Psoas muscle (tissue), 8 donors: ENCODE measurements around the gene SPNS2. TPM values are rescaled to one million over a fixed set of nuclear protein-coding genes. Genes with fewer than 3 reads are reported as not detected.

Experiments
- ATAC-seq, 4 donors: fragments of 200-7000 bp; cut with Tn5 transposase; one replicate each; pipeline ENCODE4 v1.9.1; 2020; ENCODE audit warnings: moderate library complexity in 3 of 4, mild to moderate bottlenecking in 2 of 4
- DNase-seq, 2 donors: peaks; one replicate each; pipeline ENCODE4 v3.0.0-alpha.2; 2020
- H3K27ac ChIP-seq: fragments of 200-600 bp; one replicate; pipeline ENCODE4 v1.8.0; 2022
- H3K27me3 ChIP-seq, 3 donors: fragments of 200-600 bp in 1 of 3; one replicate each; pipeline versions ENCODE4 v1.6.1 to v1.8.0; 2013 to 2022; ENCODE audit warnings: low read length in 2 of 3, mild to moderate bottlenecking in 2 of 3, moderate library complexity in 1 of 3; ENCODE audit not compliant: insufficient read depth in 3 of 3
- H3K36me3 ChIP-seq, 2 donors: fragments of 200-600 bp in 1 of 2; one replicate each; pipeline versions ENCODE4 v1.6.1 to v1.8.0; 2013 to 2022; ENCODE audit warnings: low read depth in 1 of 2, mild to moderate bottlenecking in 1 of 2, moderate library complexity in 1 of 2; ENCODE audit not compliant: insufficient read depth in 1 of 2
- H3K4me1 ChIP-seq: fragments of 200-600 bp; one replicate; pipeline ENCODE4 v1.8.0; 2022
- H3K4me3 ChIP-seq: fragments of 200-600 bp; one replicate; pipeline ENCODE4 v1.8.0; 2022; ENCODE audit warnings: mild to moderate bottlenecking
- H3K9me3 ChIP-seq: fragments of 200-600 bp; one replicate; pipeline ENCODE4 v1.8.0; 2022
- WGBS, 3 donors: extraction: QIAGEN DNeasy Blood & Tissue Kit; methylation state at CpG; one replicate each; pipeline versions ENCODE4 v1.1.6 to v1.1.7; 2013; 5-methylcytosine and 5-hydroxymethylcytosine counted together
- intact Hi-C, 2 donors: fragments of 100-400 bp; cut with DNase I; formaldehyde crosslinking; loops; one replicate each; pipeline versions ENCODE4 v1.11.0 to v1.14.2; 2022
- polyA plus RNA-seq, 3 donors: library from polyadenylated mRNA; stranded (reverse); fragments of 200-250 nt; gene quantifications; one replicate each; pipeline ENCODE4 v1.2.3, GENCODE V29; 2013
- total RNA-seq, 4 donors: library from RNA; stranded (reverse); fragmentation: NEBNext Ultra II Directional in 2 of 4; extraction: Animal tissue kit (Norgen Biotek cat#: 25700) in 2 of 4; gene quantifications; one replicate each; pipeline versions ENCODE4 v1.2.1 to v1.2.4, GENCODE V29; 2021 to 2023
- TF ChIP-seq, protein P1 (sequence below): fragments of 200-600 bp; IDR thresholded peaks from one replicate; pipeline ENCODE4 v1.8.0; 2022; ENCODE audit warnings: antibody characterized with exemption
- donor health status: healthy with polysubstance abuse.
- donor health status: DM: no; HTN: no; CAD: no; lungs with moderate emphysema.
- donor health status: Bipolar disorder and iron deficiency.
- donor health status: healthy.
- donor health status: DM: yes; HTN: yes; CAD: no.
- donor health status: DM: no; HTN: no; CAD: no.
- donor health status: DM: no; HTN: no; CAD: no.
- donor health status: DM: yes; HTN: yes; CAD: no.

Gene SPNS2
- total and polyA plus RNA-seq, 7 donors = 3.5 to 10.6 (median 6.4) TPM

DNA sequence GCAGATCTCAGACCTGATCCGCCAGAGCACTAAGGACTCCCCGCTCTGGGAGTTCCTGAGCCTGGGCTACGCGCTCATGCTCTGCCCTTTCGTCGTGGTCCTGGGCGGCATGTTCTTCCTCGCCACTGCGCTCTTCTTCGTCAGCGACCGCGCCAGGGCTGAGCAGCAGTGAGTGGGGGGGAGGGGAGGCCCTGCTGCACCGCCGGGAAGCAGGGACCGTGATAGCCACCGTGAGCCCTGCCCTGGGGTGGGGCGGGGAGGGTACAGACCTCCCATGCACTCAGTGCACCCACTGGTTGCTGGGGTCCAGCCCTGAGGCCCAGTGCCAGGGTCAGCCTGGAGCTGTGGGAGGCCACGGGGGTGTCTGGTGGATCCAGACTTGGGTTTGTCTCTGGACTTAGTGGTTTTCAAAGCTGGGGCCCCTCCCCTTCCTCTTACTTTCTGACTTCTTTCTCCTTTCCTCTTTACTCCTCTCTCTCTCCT, 37.6 kb downstream of the SPNS2 start:
- Histone ChIP-seq H3K27me3 (no peaks in the 10 kb centered on the region), H3K9me3 (no peaks in the 10 kb centered on the region), H3K27ac (peak overlapping the region; percentile 58), H3K36me3 (peaks cover 0 to 36% of the 10 kb centered on the region in 2 donors), H3K4me1 (peaks cover 17% of the 10 kb centered on the region), H3K4me3 (peak overlapping the region; percentile 7)
- 18 to 35% (median 22%) methylated on average over 16 to 19 of the region's 19 CpGs for WGBS, 3 donors
- ATAC-seq = peak; percentile 21 to 34 (median 28)
- DNase-seq = peak; percentile 31 to 56
- intact Hi-C loops = no loop called here
- TF ChIP-seq, protein P1, sequence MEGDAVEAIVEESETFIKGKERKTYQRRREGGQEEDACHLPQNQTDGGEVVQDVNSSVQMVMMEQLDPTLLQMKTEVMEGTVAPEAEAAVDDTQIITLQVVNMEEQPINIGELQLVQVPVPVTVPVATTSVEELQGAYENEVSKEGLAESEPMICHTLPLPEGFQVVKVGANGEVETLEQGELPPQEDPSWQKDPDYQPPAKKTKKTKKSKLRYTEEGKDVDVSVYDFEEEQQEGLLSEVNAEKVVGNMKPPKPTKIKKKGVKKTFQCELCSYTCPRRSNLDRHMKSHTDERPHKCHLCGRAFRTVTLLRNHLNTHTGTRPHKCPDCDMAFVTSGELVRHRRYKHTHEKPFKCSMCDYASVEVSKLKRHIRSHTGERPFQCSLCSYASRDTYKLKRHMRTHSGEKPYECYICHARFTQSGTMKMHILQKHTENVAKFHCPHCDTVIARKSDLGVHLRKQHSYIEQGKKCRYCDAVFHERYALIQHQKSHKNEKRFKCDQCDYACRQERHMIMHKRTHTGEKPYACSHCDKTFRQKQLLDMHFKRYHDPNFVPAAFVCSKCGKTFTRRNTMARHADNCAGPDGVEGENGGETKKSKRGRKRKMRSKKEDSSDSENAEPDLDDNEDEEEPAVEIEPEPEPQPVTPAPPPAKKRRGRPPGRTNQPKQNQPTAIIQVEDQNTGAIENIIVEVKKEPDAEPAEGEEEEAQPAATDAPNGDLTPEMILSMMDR = no peak

DNA sequence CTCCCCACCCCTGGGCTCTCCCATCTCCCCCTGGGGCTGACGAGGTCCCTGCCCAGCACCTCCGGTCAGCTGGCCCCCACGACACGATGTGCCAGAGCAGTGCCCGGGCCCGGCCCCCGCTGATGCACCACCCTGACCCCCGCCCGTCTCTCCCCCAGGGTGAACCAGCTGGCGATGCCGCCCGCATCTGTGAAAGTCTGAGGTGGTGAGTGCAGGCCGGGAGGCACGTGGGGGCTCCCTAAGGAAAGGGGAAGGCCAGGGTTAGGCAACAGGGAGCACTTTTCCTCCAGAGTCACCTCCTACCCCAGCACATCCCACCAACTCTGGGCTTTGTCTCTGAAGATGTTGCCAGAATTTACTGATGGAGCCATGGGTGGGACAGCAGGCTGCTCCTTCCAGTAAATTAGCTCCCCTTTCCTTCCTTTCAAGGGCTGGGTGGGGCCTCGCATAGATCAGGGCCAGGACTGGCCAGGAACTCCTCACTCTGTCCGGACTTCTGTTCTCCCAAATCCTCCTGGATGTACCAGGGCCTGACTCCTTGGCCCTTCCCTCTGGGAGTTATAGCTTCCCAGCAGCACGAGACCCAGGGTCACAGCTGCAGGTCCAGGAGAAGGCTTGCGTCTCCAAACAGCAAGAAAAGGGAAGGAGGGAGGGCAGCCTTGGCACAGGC, 38.2 kb downstream of the SPNS2 start:
- no peaks in the 10 kb centered on the region for H3K9me3 ChIP-seq
- peaks cover 1 to 42% of the 10 kb centered on the region in 2 donors for H3K36me3 ChIP-seq
- DNase-seq (peak; percentile 63 to 70), ATAC-seq (peak in 3 of 4 donors; percentile 2 to 13 (median 11))
- peaks cover 19% of the 10 kb centered on the region for H3K4me1 ChIP-seq
- WGBS, 3 donors = 24 to 33% (median 32%) methylated on average over 18 of the region's 18 CpGs
- intact Hi-C loops = no loop called here
- H3K27me3 ChIP-seq = no peaks in the 10 kb centered on the region
- TF ChIP-seq, protein P1 = no peak
- peak overlapping the region; percentile 7 for H3K4me3 ChIP-seq
- H3K27ac ChIP-seq = peak overlapping the region; percentile 58

DNA sequence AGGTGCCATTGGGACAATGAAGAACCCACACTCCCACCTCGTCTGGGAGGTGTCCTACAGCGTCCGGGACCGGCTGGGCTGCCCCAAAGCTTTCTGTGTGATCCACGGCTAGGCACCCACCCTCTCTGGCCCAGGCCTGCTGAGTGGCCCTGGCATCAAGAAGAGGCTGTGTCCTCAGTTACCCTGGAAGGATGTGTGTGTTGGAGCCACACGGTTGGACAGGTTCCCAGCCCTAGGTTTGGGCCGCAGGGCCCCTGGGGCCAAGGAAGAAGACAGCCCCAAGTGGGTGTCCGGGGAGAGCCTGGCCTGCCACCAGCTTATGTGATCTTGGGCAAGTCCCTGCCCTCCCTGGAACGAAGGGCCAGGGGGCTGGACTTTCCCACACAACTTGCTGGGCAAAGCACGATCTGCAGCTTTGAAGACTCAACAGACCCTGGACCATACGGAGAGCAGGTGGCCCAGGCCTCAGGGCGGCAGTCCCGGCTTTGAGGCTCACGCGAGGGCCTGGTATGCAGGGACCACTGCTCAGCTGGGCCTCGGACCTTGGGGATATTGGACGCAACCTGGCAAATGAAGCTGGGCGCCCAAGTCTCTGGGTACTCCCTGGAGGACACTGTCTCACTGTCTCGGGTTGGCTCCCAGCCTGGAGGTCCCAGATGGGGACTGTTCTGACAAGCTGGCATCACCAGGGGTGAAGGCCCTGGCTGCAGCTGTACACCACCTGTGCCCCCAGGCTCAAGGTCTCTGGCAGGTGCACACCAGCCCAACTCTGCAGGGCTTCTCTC, 39.0 kb downstream of the SPNS2 start:
- ATAC-seq (no peak), DNase-seq (peak; percentile 23 to 55)
- H3K27ac ChIP-seq = peak overlapping the region; percentile 58
- H3K9me3 ChIP-seq = no peaks in the 10 kb centered on the region
- intact Hi-C loops = no loop called here
- WGBS, 3 donors = 54 to 70% (median 54%) methylated on average over 19 of the region's 19 CpGs
- H3K27me3 ChIP-seq = no peaks in the 10 kb centered on the region
- H3K36me3 ChIP-seq = peaks cover 3 to 49% of the 10 kb centered on the region in 2 donors
- TF ChIP-seq, protein P1 = no peak
- peaks cover 21% of the 10 kb centered on the region for H3K4me1 ChIP-seq
- H3K4me3 ChIP-seq = no peak overlapping the region

DNA sequence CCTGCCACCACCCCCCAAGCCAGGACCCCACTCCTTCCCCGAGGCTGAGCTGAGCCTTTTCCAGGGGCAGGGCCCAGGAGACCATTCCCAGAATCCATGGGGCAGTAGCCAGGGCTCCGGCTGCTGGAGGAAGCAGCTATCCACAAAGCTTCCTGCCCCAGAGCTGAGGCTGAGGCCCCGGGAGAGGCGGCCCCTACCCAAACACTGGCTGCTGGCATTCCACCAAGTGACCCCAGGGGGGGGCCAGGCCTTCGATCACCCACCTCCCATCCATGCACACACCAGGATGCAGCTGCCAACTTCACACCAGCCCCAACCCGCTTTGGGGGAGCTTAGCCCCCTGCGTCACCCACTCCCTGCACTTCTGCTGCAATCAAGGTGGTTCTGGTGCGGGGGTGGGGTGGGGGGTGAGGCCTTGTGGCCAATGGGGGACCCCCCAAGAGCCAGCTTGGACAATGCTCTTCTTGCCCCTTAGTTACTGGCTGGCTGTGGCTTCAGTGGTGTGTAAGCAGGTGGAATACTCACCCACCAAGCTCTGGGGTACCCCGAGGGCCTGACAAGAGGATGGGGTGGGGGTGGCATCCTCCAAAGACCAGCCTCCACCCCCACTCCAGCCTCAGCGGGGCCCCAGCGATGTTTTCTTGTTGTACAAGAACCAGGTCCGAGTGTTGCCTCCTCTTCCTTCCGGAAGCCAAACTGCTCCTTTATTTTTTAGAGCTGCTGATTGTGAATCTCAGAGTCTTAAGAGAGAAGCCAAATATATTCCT, 39.7 kb downstream of the SPNS2 start:
- peak overlapping the region; percentile 23 for H3K27ac ChIP-seq
- H3K36me3 ChIP-seq = peaks cover 3 to 57% of the 10 kb centered on the region in 2 donors
- peak in 1 of 2 donors; percentile 16 for DNase-seq
- H3K4me1 ChIP-seq = peaks cover 21% of the 10 kb centered on the region
- no peaks in the 10 kb centered on the region for H3K9me3 ChIP-seq
- H3K4me3 ChIP-seq = no peak overlapping the region
- intact Hi-C loops = no loop called here
- no peaks in the 10 kb centered on the region for H3K27me3 ChIP-seq
- 71 to 74% (median 72%) methylated on average over 13 of the region's 13 CpGs for WGBS, 3 donors
- no peak for ATAC-seq
- TF ChIP-seq, protein P1 = no peak
